Spleen (tissue), 11 donors: ENCODE measurements around the gene PATZ1. TPM values are rescaled to one million over a fixed set of nuclear protein-coding genes. Genes with fewer than 3 reads are reported as not detected.

ENCODE experiments used
- DNase-seq: peaks from one replicate; pipeline ENCODE4 v3.0.0-alpha.2; 2020
- H3K27ac ChIP-seq, 8 donors: fragments of 200-600 bp; sonication (generic) in 7 of 8; 1 replicate in 4 of 8; 2 replicates in 4 of 8; pipeline versions ENCODE4 v1.5.0 to v1.8.0; 2016 to 2021; ENCODE audit warnings: inconsistent platforms in 4 of 8, mild to moderate bottlenecking in 4 of 8, moderate library complexity in 1 of 8
- H3K27me3 ChIP-seq, 7 donors: fragments of 200-600 bp; sonication (generic) in 6 of 7; replicated peaks in 1 of 7; 1 replicate in 4 of 7; 2 replicates in 3 of 7; pipeline versions ENCODE4 v1.5.0 to v1.8.0; 2016 to 2021; ENCODE audit warnings: inconsistent platforms in 3 of 7, mild to moderate bottlenecking in 1 of 7
- H3K36me3 ChIP-seq, 6 donors: fragments of 200-600 bp; sonication (generic) in 5 of 6; 1 replicate in 4 of 6; 2 replicates in 2 of 6; pipeline versions ENCODE4 v1.5.0 to v1.8.0; 2016 to 2021; ENCODE audit warnings: inconsistent platforms in 2 of 6
- H3K4me1 ChIP-seq, 6 donors: fragments of 200-600 bp; sonication (generic) in 5 of 6; 1 replicate in 3 of 6; 2 replicates in 3 of 6; pipeline versions ENCODE4 v1.5.0 to v1.8.0; 2016 to 2021; ENCODE audit warnings: inconsistent platforms in 3 of 6
- H3K4me3 ChIP-seq, 8 donors: fragments of 200-600 bp; sonication (generic) in 7 of 8; 1 replicate in 4 of 8; 2 replicates in 4 of 8; pipeline versions ENCODE4 v1.5.0 to v1.8.0; 2016 to 2021; ENCODE audit warnings: inconsistent platforms in 4 of 8, mild to moderate bottlenecking in 4 of 8, moderate library complexity in 2 of 8
- H3K9me3 ChIP-seq, 8 donors: fragments of 200-600 bp; sonication (generic) in 7 of 8; 1 replicate in 4 of 8; 2 replicates in 4 of 8; pipeline versions ENCODE4 v1.5.0 to v1.8.0; 2016 to 2021; ENCODE audit warnings: inconsistent platforms in 4 of 8
- CTCF ChIP-seq, 11 experiments: fragments of 200-600 bp in 7 of 11; fragments of 450-650 bp in 4 of 11; sonication (generic) in 4 of 11; IDR thresholded peaks in 8 of 11; conservative IDR thresholded peaks in 3 of 11; 1 replicate in 7 of 11; 2 replicates in 4 of 11; pipeline versions ENCODE4 v1.4.0 to v1.8.0; 2016 to 2021; ENCODE audit warnings: antibody characterized with exemption in 11 of 11, inconsistent platforms in 4 of 11, mild to moderate bottlenecking in 1 of 11
- POLR2A ChIP-seq, 3 donors: fragments of 450-650 bp; IDR thresholded peaks; one replicate each; pipeline ENCODE4 v1.5.1; 2017; ENCODE audit warnings: antibody characterized with exemption in 3 of 3, mild to moderate bottlenecking in 1 of 3
- POLR2AphosphoS5 ChIP-seq, 3 donors: sonication (generic); formaldehyde crosslinking; IDR thresholded peaks; one replicate each; pipeline ENCODE4 v1.5.1; 2017; ENCODE audit warnings: antibody characterized with exemption in 3 of 3
- WGBS, 5 donors: extraction: QIAGEN DNeasy Blood & Tissue Kit in 3 of 5; methylation state at CpG; one replicate each; pipeline versions ENCODE4 v1.1.5 to v1.1.7; 2013 to 2018; 5-methylcytosine and 5-hydroxymethylcytosine counted together
- intact Hi-C: fragments of 100-400 bp; cut with DNase I; formaldehyde crosslinking; loops from one replicate; pipeline ENCODE4 v1.15.0; 2023; ENCODE audit warnings: low total_unique reads
- polyA plus RNA-seq, 3 donors: library from polyadenylated mRNA; stranded (reverse); fragments of 200-250 nt; gene quantifications; one replicate each; pipeline ENCODE4 v1.2.1, GENCODE V29; 2013
- total RNA-seq, 7 donors: library from RNA; depleted of rRNA in 3 of 7; stranded (reverse); fragments of >200 nt in 3 of 7; fragmentation: NEBNext Ultra II Directional in 4 of 7; extraction: Animal tissue kit (Norgen Biotek cat#: 25700) in 4 of 7; gene quantifications; one replicate each; pipeline versions ENCODE4 v1.1.0 to v1.2.1, GENCODE V29; 2016 to 2021
- donor health status: healthy with polysubstance abuse.
- donor health status: DM: no; HTN: no; CAD: no; lungs with moderate emphysema.
- donor health status: DM: no; HTN: no; CAD: no.
- donor health status: Bipolar disorder and iron deficiency.
- donor health status: healthy.
- donor health status: DM: no; HTN: no; CAD: no.
- donor health status: DM: yes; HTN: yes; CAD: no.

The PATZ1 gene
- total and polyA plus RNA-seq, 10 donors: 19.8 to 36.9 (median 27.7) TPM

GRCh38 chr22:31302006-31302405 lies 44.1 kb downstream of the PATZ1 start:
- Histone ChIP-seq H3K36me3 (no peaks in the 10 kb centered on the region), H3K4me3 (no peak overlapping the region), H3K27me3 (no peaks in the 10 kb centered on the region), H3K9me3 (no peaks in the 10 kb centered on the region), H3K4me1 (peaks cover 0 to 39% (median 12%) of the 10 kb centered on the region in 6 donors), H3K27ac (no peak overlapping the region)
- intact Hi-C loops: no loop called here
- TF ChIP-seq CTCF (IDR thresholded peaks at IDR 0.05 in 8 of 11, conservative IDR thresholded peaks at IDR 0.05 in 3 of 11): no peak
- TF ChIP-seq POLR2AphosphoS5 (IDR thresholded peaks at IDR 0.05): no peak
- no peak for TF ChIP-seq POLR2A (IDR thresholded peaks at IDR 0.05)
- DNase-seq: no peak

- Histone ChIP-seq H3K9me3 (no peaks in the 10 kb centered on the region), H3K36me3 (no peaks in the 10 kb centered on the region), H3K4me1 (peaks cover 4 to 41% (median 22%) of the 10 kb centered on the region in 6 donors), H3K27ac (peak overlapping the region in 6 of 8 donors; percentile 1 to 51 (median 22)), H3K4me3 (no peak overlapping the region), H3K27me3 (no peaks in the 10 kb centered on the region)
- intact Hi-C loops: no loop called here
- no peak for DNase-seq
- TF ChIP-seq POLR2AphosphoS5 (IDR thresholded peaks at IDR 0.05) (no peak), POLR2A (IDR thresholded peaks at IDR 0.05) (no peak), CTCF (IDR thresholded peaks at IDR 0.05 in 8 of 11, conservative IDR thresholded peaks at IDR 0.05 in 3 of 11) (no peak)
- 59 to 68% (median 65%) methylated on average over 3 of the region's 3 CpGs for whole genome bisulfite sequencing, 5 donors
Measured at GRCh38 chr22:31300896-31301295, 45.2 kb downstream of the PATZ1 start.

GRCh38 chr22:31295831-31296657 lies 50.1 kb downstream of the PATZ1 start:
- WGBS, 5 donors: 49 to 72% (median 62%) methylated on average over 5 of the region's 5 CpGs
- intact Hi-C loops: no loop called here
- Histone ChIP-seq H3K4me3 (peak overlapping the region in 1 of 8 donors; percentile 29), H3K36me3 (no peaks in the 10 kb centered on the region), H3K27ac (peak overlapping the region in 7 of 8 donors; percentile 37 to 73 (median 61)), H3K9me3 (no peaks in the 10 kb centered on the region), H3K4me1 (peaks cover 17 to 74% (median 54%) of the 10 kb centered on the region in 6 donors), H3K27me3 (no peaks in the 10 kb centered on the region)
- TF ChIP-seq CTCF (IDR thresholded peaks at IDR 0.05 in 8 of 11, conservative IDR thresholded peaks at IDR 0.05 in 3 of 11): no peak
- TF ChIP-seq POLR2AphosphoS5 (IDR thresholded peaks at IDR 0.05): no peak
- TF ChIP-seq POLR2A (IDR thresholded peaks at IDR 0.05): no peak
- DNase-seq: no peak

GRCh38 chr22:31295360-31295759 lies 50.8 kb downstream of the PATZ1 start:
- no peaks in the 10 kb centered on the region for H3K36me3 ChIP-seq
- no peak for DNase-seq
- TF ChIP-seq POLR2AphosphoS5 (IDR thresholded peaks at IDR 0.05) (no peak), CTCF (IDR thresholded peaks at IDR 0.05 in 8 of 11, conservative IDR thresholded peaks at IDR 0.05 in 3 of 11) (no peak), POLR2A (IDR thresholded peaks at IDR 0.05) (no peak)
- no peaks in the 10 kb centered on the region for H3K9me3 ChIP-seq
- intact Hi-C loops: no loop called here
- no peaks in the 10 kb centered on the region for H3K27me3 ChIP-seq
- H3K27ac ChIP-seq: peak overlapping the region in 7 of 8 donors; percentile 37 to 73 (median 61)
- H3K4me3 ChIP-seq: peak overlapping the region in 1 of 8 donors; percentile 29
- H3K4me1 ChIP-seq: peaks cover 17 to 70% (median 50%) of the 10 kb centered on the region in 6 donors
- 65 to 87% (median 72%) methylated on average over 3 of the region's 3 CpGs for WGBS, 5 donors
